Subcutaneous abdominal adipose tissue (tissue), 5 donors: Measurements from ENCODE around the gene ESRP2.

Source experiments
- H3K27ac ChIP-seq: one replicate; pipeline ENCODE4 v1.7.0; 2013; ENCODE audit warnings: low read depth, mild to moderate bottlenecking, inconsistent platforms, low read length, moderate library complexity
- H3K27me3 ChIP-seq, 5 donors: one replicate each; pipeline ENCODE4 v1.7.0; 2013; ENCODE audit warnings: low read length in 5 of 5, inconsistent platforms in 1 of 5; ENCODE audit not compliant: control insufficient read depth in 5 of 5, insufficient read depth in 4 of 5
- H3K36me3 ChIP-seq, 5 donors: one replicate each; pipeline ENCODE4 v1.7.0; 2013; ENCODE audit warnings: low read length in 5 of 5; ENCODE audit not compliant: control insufficient read depth in 5 of 5, insufficient read depth in 5 of 5
- H3K4me1 ChIP-seq, 5 donors: one replicate each; pipeline ENCODE4 v1.7.0; 2013; ENCODE audit warnings: low read length in 5 of 5, mild to moderate bottlenecking in 3 of 5, moderate library complexity in 1 of 5; ENCODE audit not compliant: control insufficient read depth in 5 of 5, insufficient read depth in 5 of 5
- H3K4me3 ChIP-seq, 5 donors: one replicate each; pipeline ENCODE4 v1.7.0; 2013; ENCODE audit warnings: low read length in 5 of 5, low read depth in 1 of 5
- H3K9ac ChIP-seq, 5 donors: one replicate each; pipeline ENCODE4 v1.7.0; 2013; ENCODE audit warnings: low read length in 5 of 5, mild to moderate bottlenecking in 4 of 5, moderate library complexity in 3 of 5
- H3K9me3 ChIP-seq, 5 donors: one replicate each; pipeline ENCODE4 v1.7.0; 2013; ENCODE audit warnings: low read length in 5 of 5; ENCODE audit not compliant: control insufficient read depth in 5 of 5
- donor health status: healthy.
- donor health status: healthy.
- donor health status: healthy.
- donor health status: healthy.
- donor health status: healthy.

The ESRP2 gene

GRCh38 chr16:68242926-68243858 lies 7.3 kb upstream of the ESRP2 start:
- peaks cover 15 to 50% (median 47%) of the 10 kb centered on the region in 5 donors for H3K4me1 ChIP-seq
- H3K4me3 ChIP-seq = no peak overlapping the region

DNA sequence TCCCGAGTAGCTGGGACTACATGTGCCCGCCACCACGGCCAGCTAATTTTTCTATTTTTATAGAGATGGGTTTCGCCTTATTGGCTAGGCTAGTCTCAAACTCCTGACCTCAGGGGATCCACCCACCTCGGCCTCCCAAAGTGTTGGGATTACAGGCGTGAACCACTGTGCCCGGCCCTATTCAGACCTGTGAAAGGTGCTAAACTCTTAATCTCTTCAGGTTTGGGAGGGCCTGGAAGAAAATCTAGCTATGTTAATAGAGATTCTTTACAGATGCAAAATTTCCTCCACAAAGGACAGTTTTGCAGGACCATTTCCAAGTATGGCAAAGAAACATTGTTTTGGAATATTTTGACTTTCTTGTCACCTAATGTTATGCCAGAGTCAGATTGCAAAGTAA lies 6.2 kb upstream of the ESRP2 start:
- Histone ChIP-seq H3K9me3 (no peaks in the 10 kb centered on the region), H3K36me3 (no peaks in the 10 kb centered on the region), H3K27ac (no peak overlapping the region), H3K9ac (no peak overlapping the region), H3K27me3 (no peaks in the 10 kb centered on the region), H3K4me3 (no peak overlapping the region), H3K4me1 (peaks cover 14 to 48% (median 43%) of the 10 kb centered on the region in 5 donors)

More at GRCh38 chr16:68242926-68243858, 7.3 kb upstream of the ESRP2 start:
- Histone ChIP-seq H3K9me3 (no peaks in the 10 kb centered on the region), H3K27me3 (no peaks in the 10 kb centered on the region), H3K9ac (peak overlapping the region in 1 of 5 donors; percentile 30), H3K36me3 (no peaks in the 10 kb centered on the region), H3K27ac (no peak overlapping the region)

GRCh38 chr16:68238029-68238345 lies 2.1 kb upstream of the ESRP2 start:
- no peaks in the 10 kb centered on the region for H3K27me3 ChIP-seq
- no peaks in the 10 kb centered on the region for H3K9me3 ChIP-seq
- no peaks in the 10 kb centered on the region for H3K36me3 ChIP-seq
- H3K9ac ChIP-seq = peak overlapping the region in 4 of 5 donors; percentile 48 to 77 (median 71)
- peaks cover 0 to 50% (median 47%) of the 10 kb centered on the region in 5 donors for H3K4me1 ChIP-seq
- peak overlapping the region; percentile 53 to 84 (median 78) for H3K4me3 ChIP-seq
- peak overlapping the region; percentile 62 for H3K27ac ChIP-seq

- H3K27ac ChIP-seq = peak overlapping the region; percentile 62
- H3K9me3 ChIP-seq = no peaks in the 10 kb centered on the region
- H3K4me3 ChIP-seq = peak overlapping the region; percentile 74 to 84 (median 78)
- peak overlapping the region in 4 of 5 donors; percentile 54 to 77 (median 71) for H3K9ac ChIP-seq
- no peaks in the 10 kb centered on the region for H3K27me3 ChIP-seq
- H3K36me3 ChIP-seq = peaks cover 0 to under 1% (median 0%) of the 10 kb centered on the region in 5 donors
- peaks cover 0 to 50% (median 47%) of the 10 kb centered on the region in 5 donors for H3K4me1 ChIP-seq
Measured at GRCh38 chr16:68237243-68238028, 1.5 kb upstream of the ESRP2 start.

- peak overlapping the region in 3 of 5 donors; percentile 41 to 56 (median 54) for H3K9ac ChIP-seq
Measured at GRCh38 chr16:68236826-68237242, 907 bp upstream of the ESRP2 start.

DNA sequence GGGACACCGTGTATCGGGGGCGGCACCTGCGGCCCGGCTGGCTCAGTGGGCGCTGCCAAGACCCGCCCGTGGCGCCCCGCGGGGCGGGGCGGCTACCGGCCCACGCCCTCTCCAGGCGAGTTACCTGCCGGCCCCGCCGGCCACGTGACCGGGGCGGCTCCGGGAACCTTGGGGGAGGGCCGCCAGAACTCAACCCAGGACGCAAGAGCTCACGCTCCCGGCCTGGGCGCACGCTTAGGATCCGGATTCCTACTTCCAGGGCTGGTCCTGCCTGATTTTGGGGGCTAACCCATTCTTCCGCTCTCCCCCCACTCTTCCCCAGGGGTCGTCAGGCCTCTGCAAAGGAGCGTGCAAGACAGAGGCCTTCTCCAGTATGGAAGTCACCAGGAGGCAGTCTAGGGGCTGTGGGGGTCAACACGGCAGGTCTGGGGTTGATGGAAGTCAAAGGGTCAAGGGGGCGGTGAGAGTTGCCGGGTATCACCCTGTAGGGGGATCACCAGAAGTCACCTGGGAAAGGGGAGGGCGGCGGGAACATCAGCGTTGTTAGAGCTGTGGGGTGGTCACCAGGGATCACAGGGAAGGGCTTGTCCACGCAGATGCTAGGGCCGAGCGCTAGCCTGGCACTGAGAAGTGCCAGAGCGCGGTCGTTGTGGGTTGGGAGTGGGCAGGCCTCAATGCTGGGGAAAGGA lies 354 bp upstream of the ESRP2 start:
- Histone ChIP-seq H3K36me3 (peaks cover 0 to 12% (median 4%) of the 10 kb centered on the region in 5 donors), H3K9ac (peak overlapping the region in 4 of 5 donors; percentile 0 to 56 (median 32)), H3K9me3 (no peaks in the 10 kb centered on the region), H3K4me3 (peak overlapping the region; percentile 61 to 84 (median 78)), H3K4me1 (peaks cover 0 to 50% (median 47%) of the 10 kb centered on the region in 5 donors), H3K27ac (no peak overlapping the region), H3K27me3 (no peaks in the 10 kb centered on the region)

More at GRCh38 chr16:68236826-68237242, 907 bp upstream of the ESRP2 start:
- Histone ChIP-seq H3K9me3 (no peaks in the 10 kb centered on the region), H3K4me3 (peak overlapping the region; percentile 61 to 84 (median 78)), H3K27ac (peak overlapping the region; percentile 62), H3K4me1 (peaks cover 0 to 50% (median 47%) of the 10 kb centered on the region in 5 donors), H3K36me3 (peaks cover 0 to 6% (median 0%) of the 10 kb centered on the region in 5 donors), H3K27me3 (no peaks in the 10 kb centered on the region)

DNA sequence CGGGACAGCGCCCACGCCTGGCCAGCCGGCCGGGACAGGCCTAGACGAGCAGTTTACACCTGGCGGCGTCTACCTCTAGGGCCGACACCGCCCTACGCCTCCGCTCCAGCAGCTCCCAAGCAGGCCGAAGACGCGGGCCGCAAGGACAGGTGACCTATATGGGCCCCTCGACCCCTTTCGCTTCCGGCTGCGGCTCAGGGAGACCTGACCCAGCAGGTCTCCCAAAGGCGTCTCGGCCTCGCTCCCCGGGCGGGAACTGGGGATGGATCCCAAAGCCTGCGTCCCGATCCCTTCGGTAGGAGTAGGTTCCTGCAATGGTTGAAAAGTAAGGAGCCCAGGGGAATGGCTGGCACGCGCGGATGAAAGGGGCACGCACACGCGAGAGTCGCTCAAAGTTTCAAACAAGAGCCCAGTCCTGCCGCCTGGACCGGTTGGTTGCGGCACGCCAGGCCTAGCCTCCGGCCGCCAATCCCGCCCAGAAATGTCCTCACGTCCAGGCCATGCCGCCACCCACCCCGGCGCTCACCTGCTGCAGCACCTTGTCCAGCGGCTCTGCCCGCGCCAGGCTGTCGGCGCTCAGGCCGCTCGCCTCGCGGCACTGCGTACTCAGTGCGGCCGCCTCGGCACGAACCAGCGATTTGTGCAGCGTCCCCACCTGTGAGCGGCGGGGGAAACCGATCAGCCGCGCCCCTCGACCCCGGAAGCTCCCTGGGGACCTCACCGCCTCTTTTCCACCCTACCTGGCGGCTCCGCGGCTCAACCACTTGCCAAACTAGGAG lies 630 bp downstream of the ESRP2 start:
- Histone ChIP-seq H3K9me3 (no peaks in the 10 kb centered on the region), H3K4me3 (peak overlapping the region in 3 of 5 donors; percentile 35 to 82 (median 38)), H3K27me3 (no peaks in the 10 kb centered on the region), H3K4me1 (peaks cover 0 to 50% (median 47%) of the 10 kb centered on the region in 5 donors), H3K27ac (no peak overlapping the region), H3K9ac (peak overlapping the region in 1 of 5 donors; percentile 25), H3K36me3 (peaks cover 0 to 21% (median 4%) of the 10 kb centered on the region in 5 donors)

DNA sequence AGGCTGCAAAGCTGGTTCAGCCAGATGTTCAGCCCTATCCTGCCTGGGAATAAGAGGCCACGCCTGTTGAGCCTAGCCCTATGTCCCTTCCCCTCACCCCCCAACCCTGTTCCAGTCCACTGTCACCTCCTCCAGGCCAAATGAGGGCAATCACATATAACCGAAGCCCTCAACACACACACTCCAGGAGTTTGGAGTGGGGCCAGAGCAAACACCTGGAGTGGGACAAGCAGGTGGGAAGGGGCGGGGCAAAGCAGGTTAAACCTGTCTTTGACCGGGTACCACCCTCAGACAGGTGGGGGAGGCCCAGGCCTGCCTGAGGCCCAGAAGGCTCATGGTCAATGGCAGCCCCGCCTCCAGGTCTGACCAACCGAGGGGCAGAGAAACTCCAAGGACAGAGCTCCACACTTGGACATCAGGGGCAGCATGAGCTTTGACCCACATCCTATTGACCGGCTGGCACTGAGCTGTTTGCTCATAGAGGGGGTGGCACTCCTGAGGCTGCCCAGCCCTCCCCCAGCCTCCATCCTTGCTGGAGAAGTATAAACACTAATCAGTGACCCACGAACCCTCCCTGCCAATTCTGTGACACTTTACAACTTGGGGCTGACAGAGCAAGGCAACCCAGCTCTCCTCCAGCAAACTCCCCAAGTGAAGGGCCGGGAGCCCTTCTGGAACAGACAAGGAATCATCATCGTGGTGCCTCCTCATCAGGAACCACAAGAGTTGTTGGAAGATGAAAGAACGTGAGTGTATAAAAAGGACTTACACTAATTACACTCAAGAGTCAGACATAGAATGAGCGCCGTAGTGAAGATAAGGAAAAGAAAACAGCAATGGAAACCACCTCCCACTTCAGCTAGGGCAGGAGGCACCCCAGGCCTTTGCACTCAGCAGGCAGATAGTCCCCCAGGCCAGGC lies 1.5 kb downstream of the ESRP2 start:
- no peak overlapping the region for H3K9ac ChIP-seq
- H3K27me3 ChIP-seq = no peaks in the 10 kb centered on the region
- no peak overlapping the region for H3K27ac ChIP-seq
- peaks cover 0 to 25% (median 4%) of the 10 kb centered on the region in 5 donors for H3K36me3 ChIP-seq
- H3K4me3 ChIP-seq = no peak overlapping the region
- H3K4me1 ChIP-seq = peaks cover 0 to 44% (median 39%) of the 10 kb centered on the region in 5 donors
- no peaks in the 10 kb centered on the region for H3K9me3 ChIP-seq
